K562 (cell line): ENCODE measurements around the gene HSD11B1. TPM values are rescaled to one million over a fixed set of nuclear protein-coding genes. Genes with fewer than 3 reads are reported as not detected.

Experiments
- ATAC-seq: fragments of 200-7000 bp; cut with Tn5 transposase; 3 replicates; pipeline ENCODE4 v1.9.1; 2020; ENCODE audit warnings: moderate library complexity
- BruUV-seq: library from RNA; stranded (reverse); fragments of 400-500 nt; replicated peaks from 2 replicates; lab custom pipeline; 2021; lab: Mats Ljungman, UMichigan
- CTCF ChIA-PET: fragments of 300-600 bp; formaldehyde crosslinking; extraction: SDS; loops from one replicate; lab custom pipeline; 2021; ENCODE audit warnings: low intra/inter-chr PET ratio; lab: Yijun Ruan, JAX
- POLR2A ChIA-PET: fragments of 300-600, 350-650 bp; sonication (Branson Sonifier 250); formaldehyde crosslinking; extraction: SDS; loops from one replicate; lab custom pipeline; 2021; ENCODE audit warnings: antibody characterized with exemption, inconsistent platforms; lab: Yijun Ruan, JAX
- DNase-seq, 4 experiments: peaks; one replicate each; pipeline versions ENCODE4 v3.0.0 to v3.0.0-alpha.2; 2011 to 2018; ENCODE audit warnings: low spot score in 3 of 4, mixed read lengths in 3 of 4; ENCODE audit errors: extremely low read depth in 1 of 4
- FAIRE-seq: peaks from 2 replicates; lab custom pipeline; 2011; peaks lifted over from hg19 to GRCh38; lab: Jason Lieb, UNC
- H2AFZ ChIP-seq: 2 replicates; pipeline ENCODE4 v1.6.0; 2011; ENCODE audit warnings: low read depth, low read length, control low read depth, inconsistent platforms
- H3K27ac ChIP-seq: fragments of 200-600 bp; 3 replicates; pipeline ENCODE4 v1.8.0; 2011; ENCODE audit warnings: low read depth, mild to moderate bottlenecking, control low read depth, inconsistent platforms, low read length, moderate library complexity, mixed read lengths; ENCODE audit errors: extremely low read depth
- H3K27me3 ChIP-seq, 2 experiments: fragments of 300-600 bp in 1 of 2; 2 replicates in 1 of 2; 3 replicates in 1 of 2; pipeline versions ENCODE4 v1.6.0 to v1.8.0; 2011; ENCODE audit warnings: inconsistent platforms in 2 of 2, low read length in 2 of 2, mild to moderate bottlenecking in 1 of 2, mixed read lengths in 1 of 2, moderate library complexity in 1 of 2; ENCODE audit not compliant: control insufficient read depth in 2 of 2, insufficient read depth in 2 of 2
- H3K36me3 ChIP-seq: fragments of 300-600 bp; 3 replicates; pipeline ENCODE4 v1.8.0; 2011; ENCODE audit warnings: mild to moderate bottlenecking, low read length, inconsistent platforms; ENCODE audit not compliant: control insufficient read depth, insufficient read depth
- H3K4me1 ChIP-seq, 2 experiments: fragments of 200-600 bp in 1 of 2; replicated peaks in 1 of 2; 2 replicates in 1 of 2; 3 replicates in 1 of 2; pipeline versions ENCODE4 v1.5.1 to v1.8.0; 2011; ENCODE audit warnings: inconsistent platforms in 2 of 2, low read length in 2 of 2, mild to moderate bottlenecking in 1 of 2, mixed read lengths in 1 of 2, moderate library complexity in 1 of 2; ENCODE audit not compliant: control insufficient read depth in 2 of 2, insufficient read depth in 2 of 2
- H3K4me2 ChIP-seq: 2 replicates; pipeline ENCODE4 v1.6.1; 2011; ENCODE audit warnings: low read length, control low read depth, inconsistent platforms, mixed read lengths; ENCODE audit not compliant: insufficient read depth
- H3K4me3 ChIP-seq: fragments of 200-600 bp; sonication (generic), shearing (Covaris generic); 2 replicates; pipeline ENCODE4 v1.5.1; 2016; ENCODE audit warnings: control low read depth, inconsistent platforms
- H3K79me2 ChIP-seq: fragments of 200-600 bp; 3 replicates; pipeline ENCODE4 v1.8.0; 2011; ENCODE audit warnings: low read length, inconsistent platforms; ENCODE audit not compliant: control insufficient read depth, insufficient read depth
- H3K9ac ChIP-seq, 2 experiments: 2 replicates each; pipeline versions ENCODE4 v1.6.0 to v1.6.1; 2011; ENCODE audit warnings: low read depth in 2 of 2, low read length in 2 of 2, control low read depth in 1 of 2, inconsistent platforms in 1 of 2, mild to moderate bottlenecking in 1 of 2, mixed read lengths in 1 of 2; ENCODE audit not compliant: insufficient read depth in 1 of 2
- H3K9me1 ChIP-seq: one replicate; pipeline ENCODE4 v1.6.0; 2011; ENCODE audit warnings: inconsistent platforms, mild to moderate bottlenecking, low read length, moderate library complexity; ENCODE audit not compliant: control insufficient read depth, insufficient read depth
- H3K9me3 ChIP-seq: replicated peaks from 2 replicates; pipeline ENCODE4 v1.5.1; 2011; ENCODE audit warnings: low read depth, low read length, inconsistent platforms; ENCODE audit not compliant: control insufficient read depth, insufficient read depth
- H4K20me1 ChIP-seq: replicated peaks from 2 replicates; pipeline ENCODE4 v1.6.1; 2011; ENCODE audit warnings: low read length, inconsistent platforms, mixed read lengths; ENCODE audit not compliant: control insufficient read depth, insufficient read depth
- BCLAF1 ChIP-seq, 2 experiments: fragments of 450-650 bp in 1 of 2; IDR thresholded peaks; 2 replicates each; pipeline ENCODE4 v1.6.1; 2011 to 2017; ENCODE audit warnings: low read depth in 2 of 2, antibody characterized with exemption in 1 of 2, borderline replicate concordance in 1 of 2, low read length in 1 of 2, mild to moderate bottlenecking in 1 of 2, mixed read lengths in 1 of 2; ENCODE audit not compliant: control insufficient read depth in 1 of 2
- CREB1 ChIP-seq, 2 experiments: sonication (generic) in 1 of 2; formaldehyde crosslinking in 1 of 2; IDR thresholded peaks; 2 replicates each; pipeline versions ENCODE4 v1.6.1 to v1.8.0; 2012 to 2022; ENCODE audit warnings: inconsistent platforms in 1 of 2, mild to moderate bottlenecking in 1 of 2, missing genetic modification reagents in 1 of 2, moderate library complexity in 1 of 2
- DIDO1 ChIP-seq: fragments of 450-650 bp; IDR thresholded peaks from 2 replicates; pipeline ENCODE4 v1.6.1; 2016; ENCODE audit warnings: low read depth, missing biosample characterization, missing genetic modification characterization
- EP300 ChIP-seq: IDR thresholded peaks from 2 replicates; pipeline ENCODE4 v1.6.1; 2012; ENCODE audit warnings: low read length, improper control_type of control experiment
- GABPB2 ChIP-seq: fragments of 250-450 bp; sonication (Bioruptor Pico); conservative IDR thresholded peaks from 2 replicates; pipeline ENCODE4 v1.5.1; 2021; ENCODE audit warnings: mild to moderate bottlenecking
- HNRNPUL1 ChIP-seq: fragments of 200-400 bp; formaldehyde crosslinking; IDR thresholded peaks from 2 replicates; pipeline ENCODE4 v1.6.1; 2017; ENCODE audit warnings: low read length
- LCOR ChIP-seq: sonication (generic); formaldehyde crosslinking; IDR thresholded peaks from 2 replicates; pipeline ENCODE4 v1.8.0; 2022; ENCODE audit warnings: mild to moderate bottlenecking, missing genetic modification reagents
- POLR3G ChIP-seq: IDR thresholded peaks from 2 replicates; pipeline ENCODE4 v1.6.1; 2011; ENCODE audit not compliant: insufficient read length, insufficient replicate concordance; ENCODE audit errors: extremely low read depth
- RHOXF2B ChIP-seq: fragments of 250-450 bp; sonication (Bioruptor Pico); conservative IDR thresholded peaks from 2 replicates; pipeline ENCODE4 v1.5.1; 2021
- SIX5 ChIP-seq, 2 experiments: IDR thresholded peaks; 2 replicates each; pipeline ENCODE4 v1.6.1; 2011; ENCODE audit warnings: low read length in 2 of 2, borderline replicate concordance in 1 of 2, low read depth in 1 of 2, mild to moderate bottlenecking in 1 of 2, moderate library complexity in 1 of 2; ENCODE audit not compliant: insufficient read depth in 1 of 2
- TRIM25 ChIP-seq: fragments of 450-650 bp; IDR thresholded peaks from 2 replicates; pipeline ENCODE4 v1.7.0; 2016; ENCODE audit warnings: borderline replicate concordance
- ZBTB49 ChIP-seq: sonication (generic); formaldehyde crosslinking; IDR thresholded peaks from 2 replicates; pipeline ENCODE4 v1.8.0; 2022; ENCODE audit warnings: missing genetic modification reagents, mild to moderate bottlenecking, borderline replicate concordance
- ZKSCAN8 ChIP-seq: fragments of 200-800 bp; sonication (Bioruptor generic); IDR thresholded peaks from 2 replicates; pipeline ENCODE4 v1.6.1; 2016; ENCODE audit warnings: missing genetic modification characterization, missing compliant biosample characterization
- ZNF174 ChIP-seq: fragments of 250-450 bp; sonication (Bioruptor Pico); IDR thresholded peaks from 2 replicates; pipeline ENCODE4 v1.4.0; 2020; ENCODE audit warnings: mild to moderate bottlenecking
- ZNF668 ChIP-seq: fragments of 250-450 bp; sonication (Bioruptor Pico); IDR thresholded peaks from 2 replicates; pipeline ENCODE4 v1.8.0; 2022; ENCODE audit warnings: mild to moderate bottlenecking, inconsistent platforms
- WGBS: fragments of 100-300 bp; shearing (Covaris generic); methylation state at CpG from one replicate; pipeline ENCODE4 v1.1.6; 2016; ENCODE audit warnings: low coverage, mixed read lengths; ENCODE audit not compliant: insufficient coverage; ENCODE audit errors: missing lambda C conversion rate; 5-methylcytosine and 5-hydroxymethylcytosine counted together
- in situ Hi-C: fragments of 300-500 bp; cut with MboI; formaldehyde crosslinking; loops from 4 replicates; pipeline ENCODE4 v1.15.0; 2018; ENCODE audit warnings: inconsistent platforms, mixed read lengths
- intact Hi-C: fragments of 100-400 bp; cut with micrococcal nuclease; formaldehyde crosslinking; loops from 2 replicates; pipeline ENCODE4 v1.14.2; 2022
- polyA plus RNA-seq, 8 experiments: library from polyadenylated mRNA; depleted of rRNA in 4 of 8; stranded (reverse) in 5 of 8; unstranded in 3 of 8; fragments of >200 nt; fragmentation: Nextera tagmentation in 2 of 8; fragmentation: Illumina TruSeq in 1 of 8; extraction: Ambion mirVana in 2 of 8; extraction: Trizol in 1 of 8; gene quantifications; 2 replicates each; pipeline versions ENCODE4 v1.2.1 to v1.2.3, GENCODE V29; 2011 to 2014; ENCODE audit warnings: inconsistent platforms in 1 of 8, missing spikeins in 1 of 8
- total RNA-seq, 7 experiments: library from RNA; depleted of rRNA in 6 of 7; stranded (reverse); fragments of >200 nt in 6 of 7; fragmentation: Illumina TruSeq in 2 of 7; extraction: Trizol in 2 of 7; gene quantifications; 2 replicates each; pipeline versions ENCODE4 v1.2.1 to v1.2.3, GENCODE V29; 2011 to 2021; ENCODE audit warnings: low replicate concordance in 1 of 7

Gene HSD11B1
- total and polyA plus RNA-seq, 9 of the 15 experiments (the other 6 are each of a cell fraction or from before 2014, with no cell fraction given) = 0.04 to 0.16 TPM; not detected in 7

GRCh38 chr1:209685821-209686220 lies 18.8 kb upstream of the HSD11B1 start:
- FAIRE-seq (no peak), DNase-seq (no peak), ATAC-seq (no peak)
- POLR2A ChIA-PET = interaction anchor here (0.7 to 1.2 kb wide), 3 partner anchors 11 to 1754 kb away, joined by 3 read pairs; no protein-coding TSS in a partner anchor
- Histone ChIP-seq H3K9ac (no peak overlapping the region), H3K27ac (no peak overlapping the region), H3K27me3 (peaks cover 4% of the 10 kb centered on the region in 2 experiments; a peak in 2 of 5 replicates), H2AFZ (no peak overlapping the region), H3K9me3 (no peaks in the 10 kb centered on the region), H3K4me2 (no peak overlapping the region), H3K4me1 (no peaks in the 10 kb centered on the region; a peak in 3 of 5 replicates), H3K9me1 (no peaks in the 10 kb centered on the region), H3K79me2 (no peaks in the 10 kb centered on the region), H3K4me3 (no peak overlapping the region), H4K20me1 (no peaks in the 10 kb centered on the region; the same call in 1 of the 2 replicates), H3K36me3 (no peaks in the 10 kb centered on the region)
- CTCF ChIA-PET = no interaction called here
- intact Hi-C loops = no loop called here
- in situ Hi-C loops = loop anchor here (5.0 kb wide), 1 partner anchor 49 kb away; no protein-coding TSS in a partner anchor
- TF ChIP-seq BCLAF1 (IDR thresholded peaks at IDR 0.05; ENCODE audit: borderline replicate concordance in 1 of 2, control insufficient read depth in 1 of 2, low read depth in 2 of 2, low read length in 1 of 2) = no peak
- TF ChIP-seq ZNF174 (CRISPR knock-in tag) = no peak
- no peak for TF ChIP-seq TRIM25
- TF ChIP-seq CREB1 (IDR thresholded peaks at IDR 0.05) = no peak
- no peak for TF ChIP-seq CREB1 (CRISPR knock-in tag; IDR thresholded peaks at IDR 0.05)
- TF ChIP-seq ZBTB49 = no peak
- no peak for TF ChIP-seq RHOXF2B
- TF ChIP-seq LCOR (CRISPR knock-in tag) = no peak
- TF ChIP-seq EP300 = no peak
- no peak for TF ChIP-seq HNRNPUL1
- no peak for TF ChIP-seq SIX5 (IDR thresholded peaks at IDR 0.05; ENCODE audit: borderline replicate concordance in 1 of 2, insufficient read depth in 1 of 2, low read depth in 1 of 2, low read length in 2 of 2)
- no peak for TF ChIP-seq ZKSCAN8 (CRISPR knock-in tag)
- TF ChIP-seq ZNF668 = no peak
- no peak for TF ChIP-seq POLR3G
- TF ChIP-seq GABPB2 = no peak
- no peak for TF ChIP-seq DIDO1 (tag)
- WGBS = 0% methylated on average over 4 of the region's 4 CpGs
- no TSS peak for BruUV-seq
